ENCODE results near the gene CST4. TPM values are rescaled to one million over a fixed set of nuclear protein-coding genes. Genes with fewer than 3 reads are reported as not detected.

Gene CST4
- total RNA-seq, 2 donors from 2014 or later = 2.0 to 2.3 TPM

DNA sequence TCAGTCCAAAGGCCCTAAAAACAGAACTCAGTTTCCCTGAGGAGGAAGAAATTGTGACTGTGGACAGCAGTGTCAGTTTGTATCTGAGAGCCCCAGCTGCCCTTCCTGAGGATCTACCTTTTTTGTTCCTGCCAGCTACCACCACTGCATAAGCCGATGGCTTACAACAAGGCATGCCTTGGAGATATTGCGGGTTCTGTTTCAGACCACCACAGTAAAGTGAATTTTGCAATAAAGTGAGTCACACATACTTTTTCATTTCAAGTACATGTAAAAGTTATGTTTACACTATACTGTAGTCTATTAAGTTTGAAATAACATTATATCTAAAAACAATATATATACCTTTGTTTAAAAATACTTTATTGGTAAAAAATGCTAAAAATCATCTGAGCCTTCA is 41.5 kb downstream of the CST4 start:
- 100% methylated on average over 2 of the region's 2 CpGs; no CpG with 5 or more reads in 1 of the 2 experiments for whole genome bisulfite sequencing, 2 experiments (ENCODE audit: insufficient coverage in 1 of 2, insufficient read length in 1 of 2)
- DNase-seq = peak; percentile 8
- no peak overlapping the region for H3K4me3 Mint-ChIP-seq
- no peaks in the 10 kb centered on the region for H3K9me3 Mint-ChIP-seq
- Histone ChIP-seq H3K4me3 (ENCODE audit: low read length) (no peak overlapping the region), H3K36me3 (ENCODE audit: control insufficient read depth, insufficient read depth, low read length) (no peaks in the 10 kb centered on the region), H3K27ac (ENCODE audit: low read depth, low read length) (no peak overlapping the region), H3K9ac (ENCODE audit: extremely low read depth, low read length, poor library complexity, severe bottlenecking) (no peak overlapping the region), H3K27me3 (ENCODE audit: control insufficient read depth, insufficient read depth, low read length, poor library complexity, severe bottlenecking) (no peaks in the 10 kb centered on the region), H3K9me3 (ENCODE audit: control insufficient read depth, low read length) (no peaks in the 10 kb centered on the region), H3K4me1 (ENCODE audit: control insufficient read depth, insufficient read depth, low read length) (peaks cover 4% of the 10 kb centered on the region)
- H3K27ac Mint-ChIP-seq = no peak overlapping the region
- H3K36me3 Mint-ChIP-seq (ENCODE audit: low read depth) = no peaks in the 10 kb centered on the region
- TF ChIP-seq CTCF (conservative IDR thresholded peaks at IDR 0.05) = no peak
- peaks cover 2% of the 10 kb centered on the region for H3K4me1 Mint-ChIP-seq
- peaks cover 4% of the 10 kb centered on the region for H3K27me3 Mint-ChIP-seq (ENCODE audit: insufficient read depth)

- H3K27me3 ChIP-seq (ENCODE audit: control insufficient read depth, insufficient read depth, low read length, poor library complexity, severe bottlenecking) = no peaks in the 10 kb centered on the region
- no peaks in the 10 kb centered on the region for H3K9me3 ChIP-seq (ENCODE audit: control insufficient read depth, low read length)
- Mint-ChIP-seq H3K27me3 (ENCODE audit: insufficient read depth) (peaks cover 4% of the 10 kb centered on the region), H3K4me1 (peaks cover 2% of the 10 kb centered on the region), H3K27ac (no peak overlapping the region), H3K4me3 (no peak overlapping the region), H3K36me3 (ENCODE audit: low read depth) (no peaks in the 10 kb centered on the region), H3K9me3 (no peaks in the 10 kb centered on the region)
- no peak overlapping the region for H3K9ac ChIP-seq (ENCODE audit: extremely low read depth, low read length, poor library complexity, severe bottlenecking)
- peaks cover 4% of the 10 kb centered on the region for H3K4me1 ChIP-seq (ENCODE audit: control insufficient read depth, insufficient read depth, low read length)
- H3K27ac ChIP-seq (ENCODE audit: low read depth, low read length) = no peak overlapping the region
- TF ChIP-seq CTCF (conservative IDR thresholded peaks at IDR 0.05) = no peak
- H3K4me3 ChIP-seq (ENCODE audit: low read length) = no peak overlapping the region
- H3K36me3 ChIP-seq (ENCODE audit: control insufficient read depth, insufficient read depth, low read length) = no peaks in the 10 kb centered on the region
- no peak for DNase-seq
- WGBS, 2 experiments (ENCODE audit: insufficient coverage in 1 of 2, insufficient read length in 1 of 2) = 89 to 91% methylated on average over 3 to 4 of the region's 4 CpGs
Measured at GRCh38 chr20:23646106-23646873, 42.5 kb downstream of the CST4 start.

DNA sequence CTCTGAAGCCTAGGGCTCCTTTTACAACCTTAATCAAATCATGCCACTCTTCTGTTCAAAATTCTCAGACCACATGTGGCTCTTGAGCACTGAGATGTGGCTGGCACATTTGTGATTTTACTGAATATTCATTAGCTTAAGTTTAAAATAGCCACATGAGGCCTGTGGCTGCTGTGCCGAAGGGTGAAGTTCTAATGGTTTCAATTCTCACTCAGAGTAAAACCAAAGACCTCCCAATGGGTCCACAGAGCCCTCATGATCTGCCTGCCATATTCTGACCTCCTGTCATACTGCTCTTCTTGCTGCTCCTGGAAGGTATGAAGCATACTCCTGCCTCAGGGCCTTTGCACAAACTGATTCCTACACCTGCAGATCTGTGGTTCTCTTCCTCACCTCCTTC is 43.3 kb downstream of the CST4 start:
- WGBS, 2 experiments (ENCODE audit: insufficient coverage in 1 of 2, insufficient read length in 1 of 2) = 93 to 100% methylated on average over 1 of the region's 1 CpG
- H3K27ac ChIP-seq (ENCODE audit: low read depth, low read length) = no peak overlapping the region
- Mint-ChIP-seq H3K4me1 (peaks cover 2% of the 10 kb centered on the region), H3K9me3 (no peaks in the 10 kb centered on the region), H3K4me3 (no peak overlapping the region), H3K36me3 (ENCODE audit: low read depth) (no peaks in the 10 kb centered on the region), H3K27me3 (ENCODE audit: insufficient read depth) (peaks cover 4% of the 10 kb centered on the region), H3K27ac (no peak overlapping the region)
- TF ChIP-seq CTCF (conservative IDR thresholded peaks at IDR 0.05) = no peak
- no peaks in the 10 kb centered on the region for H3K9me3 ChIP-seq (ENCODE audit: control insufficient read depth, low read length)
- H3K4me1 ChIP-seq (ENCODE audit: control insufficient read depth, insufficient read depth, low read length) = peaks cover 4% of the 10 kb centered on the region
- no peaks in the 10 kb centered on the region for H3K27me3 ChIP-seq (ENCODE audit: control insufficient read depth, insufficient read depth, low read length, poor library complexity, severe bottlenecking)
- no peak for DNase-seq
- no peaks in the 10 kb centered on the region for H3K36me3 ChIP-seq (ENCODE audit: control insufficient read depth, insufficient read depth, low read length)
- no peak overlapping the region for H3K4me3 ChIP-seq (ENCODE audit: low read length)
- no peak overlapping the region for H3K9ac ChIP-seq (ENCODE audit: extremely low read depth, low read length, poor library complexity, severe bottlenecking)
